Mesothelial cell of epicardium (in vitro differentiated cells): ENCODE measurements around the gene CSNK2A1. TPM values are rescaled to one million over a fixed set of nuclear protein-coding genes. Genes with fewer than 3 reads are reported as not detected.
A peak's percentile ranks its signal among the peaks of the same experiment; 100 is the strongest.

Experiments used
- DNase-seq, 2 experiments: peaks; one replicate each; pipeline ENCODE4 v3.0.0; 2021; ENCODE audit warnings: low spot score in 2 of 2; ENCODE audit not compliant: unreplicated experiment in 2 of 2
- H3K27ac Mint-ChIP-seq: 2 replicates; pipeline ENCODE4 v1.8.0; 2021; ENCODE audit warnings: mixed read lengths
- H3K27me3 Mint-ChIP-seq: 2 replicates; pipeline ENCODE4 v1.8.0; 2021; ENCODE audit warnings: low read depth, mixed read lengths
- H3K36me3 Mint-ChIP-seq: 2 replicates; pipeline ENCODE4 v1.8.0; 2021; ENCODE audit warnings: mixed read lengths
- H3K4me1 Mint-ChIP-seq: 2 replicates; pipeline ENCODE4 v1.8.0; 2021; ENCODE audit warnings: mixed read lengths
- H3K4me3 Mint-ChIP-seq: 2 replicates; pipeline ENCODE4 v1.8.0; 2021; ENCODE audit warnings: mild to moderate bottlenecking, moderate library complexity, mixed read lengths
- H3K9me3 Mint-ChIP-seq: 2 replicates; pipeline ENCODE4 v1.8.0; 2021; ENCODE audit warnings: mixed read lengths
- total RNA-seq: library from RNA; stranded (reverse); gene quantifications from 3 replicates; pipeline ENCODE4 v1.2.1, GENCODE V29; 2021
- TF ChIP-seq, protein P1 (sequence below): fragments of 200-600 bp; sonication (generic); IDR thresholded peaks from one replicate; pipeline ENCODE4 v1.5.0; 2021; ENCODE audit warnings: antibody characterized with exemption; ENCODE audit not compliant: unreplicated experiment

CSNK2A1 gene
- total RNA-seq, 1 donor from 2014 or later = 164 TPM

DNA sequence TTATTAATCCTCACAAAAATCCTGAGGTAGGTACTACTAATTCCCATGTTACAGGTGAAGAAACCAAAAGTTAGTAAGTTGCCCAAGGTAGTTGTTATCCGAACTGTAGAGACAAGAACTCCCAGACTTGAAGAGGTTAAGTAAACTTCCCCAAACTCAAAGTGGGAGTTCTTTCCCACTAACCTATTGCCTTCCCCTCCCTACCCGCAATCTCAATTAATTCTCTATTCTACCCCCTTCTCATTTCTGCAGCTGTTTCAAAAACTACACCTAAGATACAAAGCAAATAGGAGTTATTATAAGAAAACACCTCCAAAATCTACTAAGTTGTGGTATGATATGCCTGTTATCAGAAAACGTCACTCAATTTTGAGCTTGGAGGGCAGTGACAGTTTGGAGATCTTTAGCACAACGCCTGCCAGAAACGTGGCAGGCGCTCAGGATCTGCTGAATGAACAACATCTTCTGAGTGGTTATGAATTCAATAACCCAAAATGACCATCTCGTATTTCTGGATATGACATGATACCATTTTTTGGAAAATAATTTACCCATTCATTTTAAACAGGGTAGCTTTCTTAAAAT lies 7.1 kb downstream of the CSNK2A1 start:
- Mint-ChIP-seq H3K4me3 (no peak overlapping the region), H3K9me3 (peaks cover 6% of the 10 kb centered on the region), H3K36me3 (peaks cover 20% of the 10 kb centered on the region), H3K27ac (peak overlapping the region; percentile 79), H3K27me3 (no peaks in the 10 kb centered on the region), H3K4me1 (peaks cover 44% of the 10 kb centered on the region)
- DNase-seq = no peak
- TF ChIP-seq, protein P1, sequence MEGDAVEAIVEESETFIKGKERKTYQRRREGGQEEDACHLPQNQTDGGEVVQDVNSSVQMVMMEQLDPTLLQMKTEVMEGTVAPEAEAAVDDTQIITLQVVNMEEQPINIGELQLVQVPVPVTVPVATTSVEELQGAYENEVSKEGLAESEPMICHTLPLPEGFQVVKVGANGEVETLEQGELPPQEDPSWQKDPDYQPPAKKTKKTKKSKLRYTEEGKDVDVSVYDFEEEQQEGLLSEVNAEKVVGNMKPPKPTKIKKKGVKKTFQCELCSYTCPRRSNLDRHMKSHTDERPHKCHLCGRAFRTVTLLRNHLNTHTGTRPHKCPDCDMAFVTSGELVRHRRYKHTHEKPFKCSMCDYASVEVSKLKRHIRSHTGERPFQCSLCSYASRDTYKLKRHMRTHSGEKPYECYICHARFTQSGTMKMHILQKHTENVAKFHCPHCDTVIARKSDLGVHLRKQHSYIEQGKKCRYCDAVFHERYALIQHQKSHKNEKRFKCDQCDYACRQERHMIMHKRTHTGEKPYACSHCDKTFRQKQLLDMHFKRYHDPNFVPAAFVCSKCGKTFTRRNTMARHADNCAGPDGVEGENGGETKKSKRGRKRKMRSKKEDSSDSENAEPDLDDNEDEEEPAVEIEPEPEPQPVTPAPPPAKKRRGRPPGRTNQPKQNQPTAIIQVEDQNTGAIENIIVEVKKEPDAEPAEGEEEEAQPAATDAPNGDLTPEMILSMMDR = no peak

DNA sequence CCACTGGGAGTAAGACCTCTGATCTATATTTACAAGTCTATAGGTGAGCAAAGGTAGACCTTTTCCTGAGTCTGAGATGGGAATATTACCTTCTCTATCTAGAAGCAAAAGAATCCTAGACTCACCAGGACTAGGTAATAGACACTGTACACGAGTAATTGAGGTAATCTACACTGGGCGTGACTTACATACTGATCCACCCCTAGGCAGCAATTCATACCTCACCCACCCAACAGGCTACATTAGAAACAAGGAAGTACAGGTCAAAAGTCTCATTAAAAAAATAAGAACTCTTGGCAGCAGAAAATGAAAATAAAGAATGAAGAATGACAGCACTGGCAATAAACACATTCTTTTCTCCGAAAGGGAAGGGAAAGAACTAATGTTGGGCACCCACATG lies 7.6 kb downstream of the CSNK2A1 start:
- H3K9me3 Mint-ChIP-seq = peaks cover 6% of the 10 kb centered on the region
- peak overlapping the region; percentile 79 for H3K27ac Mint-ChIP-seq
- H3K27me3 Mint-ChIP-seq = no peaks in the 10 kb centered on the region
- peaks cover 18% of the 10 kb centered on the region for H3K36me3 Mint-ChIP-seq
- DNase-seq = no peak
- H3K4me3 Mint-ChIP-seq = no peak overlapping the region
- H3K4me1 Mint-ChIP-seq = peaks cover 44% of the 10 kb centered on the region
- TF ChIP-seq, protein P1 = no peak

DNA sequence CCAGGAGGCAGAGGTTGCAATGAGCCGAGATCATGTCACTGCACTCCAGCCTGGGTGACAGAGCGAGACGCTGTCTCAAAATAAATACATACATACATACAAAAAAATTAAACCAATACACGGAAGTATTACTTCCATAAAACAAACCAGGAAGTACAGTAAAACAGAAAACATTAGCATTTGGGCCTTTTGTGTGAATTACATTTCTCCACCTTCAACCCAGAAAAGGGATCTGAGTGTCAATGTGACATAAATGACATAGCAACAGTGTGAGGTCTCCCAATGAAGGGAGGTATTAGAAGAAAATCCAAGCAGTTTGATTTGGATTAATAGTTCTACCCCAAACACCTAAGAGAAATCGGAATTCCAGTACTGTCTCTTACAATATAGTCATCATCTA lies 10.1 kb downstream of the CSNK2A1 start:
- Mint-ChIP-seq H3K36me3 (peaks cover 7% of the 10 kb centered on the region), H3K9me3 (peaks cover 1% of the 10 kb centered on the region), H3K27me3 (no peaks in the 10 kb centered on the region), H3K4me1 (peaks cover 32% of the 10 kb centered on the region), H3K4me3 (no peak overlapping the region), H3K27ac (no peak overlapping the region)
- TF ChIP-seq, protein P1 = no peak
- DNase-seq = no peak

DNA sequence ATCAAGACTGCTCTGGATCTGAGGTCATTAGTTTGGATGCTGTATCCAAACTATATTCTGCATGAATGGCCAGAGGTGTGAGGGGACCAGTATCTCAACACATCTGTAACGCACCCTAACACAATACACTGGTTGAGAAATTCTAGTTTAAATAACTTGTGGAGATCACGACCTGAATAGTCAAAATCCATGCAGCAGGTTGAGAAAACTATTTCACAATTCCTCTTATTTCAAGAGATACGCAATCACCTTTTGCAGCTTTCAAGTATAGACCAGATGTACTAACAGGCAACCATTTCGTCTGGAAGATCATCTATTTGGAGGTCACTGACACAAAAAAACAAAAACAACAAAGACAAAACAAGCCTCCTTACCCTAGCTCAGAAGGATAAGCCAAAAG lies 11.1 kb downstream of the CSNK2A1 start:
- no peak overlapping the region for H3K27ac Mint-ChIP-seq
- DNase-seq = no peak
- peaks cover 16% of the 10 kb centered on the region for H3K36me3 Mint-ChIP-seq
- peaks cover 23% of the 10 kb centered on the region for H3K4me1 Mint-ChIP-seq
- TF ChIP-seq, protein P1 = no peak
- H3K4me3 Mint-ChIP-seq = no peak overlapping the region
- H3K27me3 Mint-ChIP-seq = no peaks in the 10 kb centered on the region
- H3K9me3 Mint-ChIP-seq = peaks cover 11% of the 10 kb centered on the region

DNA sequence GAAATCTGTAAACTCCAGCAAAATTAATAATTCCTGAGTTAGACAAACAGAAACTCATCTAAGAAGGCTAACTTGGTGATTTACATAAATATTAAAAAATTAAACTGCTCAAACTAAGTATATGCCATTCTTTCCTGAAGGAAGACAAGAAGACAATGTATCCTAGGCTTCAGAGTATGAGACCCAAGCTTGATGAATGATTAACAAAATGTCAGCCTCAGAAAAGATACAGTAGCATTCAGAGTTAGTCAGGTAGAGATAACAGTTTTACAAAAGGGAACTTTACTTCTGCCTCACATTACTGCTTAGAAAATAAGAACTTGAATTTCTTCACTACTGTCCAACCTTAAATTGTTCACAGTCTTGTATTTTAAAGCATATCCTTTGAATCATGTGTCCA lies 12.0 kb downstream of the CSNK2A1 start:
- Mint-ChIP-seq H3K4me1 (peaks cover 14% of the 10 kb centered on the region), H3K27ac (peak overlapping the region; percentile 39)

More for the DNA sequence above, 12.0 kb downstream of the CSNK2A1 start:
- no peaks in the 10 kb centered on the region for H3K27me3 Mint-ChIP-seq
- H3K4me3 Mint-ChIP-seq = no peak overlapping the region
- no peak for DNase-seq
- H3K36me3 Mint-ChIP-seq = peaks cover 26% of the 10 kb centered on the region
- peaks cover 19% of the 10 kb centered on the region for H3K9me3 Mint-ChIP-seq
- TF ChIP-seq, protein P1 = no peak
